Fibroblast of villous mesenchyme (primary cell): Measurements from ENCODE around the gene PLCB3. TPM values are rescaled to one million over a fixed set of nuclear protein-coding genes. Genes with fewer than 3 reads are reported as not detected.

ENCODE experiments used
- DNase-seq: peaks from one replicate; pipeline ENCODE4 v3.0.0-alpha.2; 2010; ENCODE audit warnings: low read depth
- H3K4me3 ChIP-seq: 2 replicates; pipeline ENCODE4 v1.5.1; 2011; ENCODE audit warnings: low read depth, mild to moderate bottlenecking, low read length
- total RNA-seq: library from RNA; depleted of rRNA; stranded (reverse); fragments of >200 nt; gene quantifications from 2 replicates; pipeline ENCODE4 v1.2.3, GENCODE V29; 2012
- TF ChIP-seq, protein P1 (sequence below): IDR thresholded peaks from 2 replicates; pipeline ENCODE4 v1.5.1; 2012; ENCODE audit warnings: low read depth, mild to moderate bottlenecking, low read length; ENCODE audit not compliant: insufficient read depth

The PLCB3 gene
- total RNA-seq, 1 donor, result 66.5 TPM

- peak; percentile 80 for DNase-seq
- H3K4me3 ChIP-seq, result peak within 1 kb of the TSS; percentile 90
- TF ChIP-seq, protein P1, sequence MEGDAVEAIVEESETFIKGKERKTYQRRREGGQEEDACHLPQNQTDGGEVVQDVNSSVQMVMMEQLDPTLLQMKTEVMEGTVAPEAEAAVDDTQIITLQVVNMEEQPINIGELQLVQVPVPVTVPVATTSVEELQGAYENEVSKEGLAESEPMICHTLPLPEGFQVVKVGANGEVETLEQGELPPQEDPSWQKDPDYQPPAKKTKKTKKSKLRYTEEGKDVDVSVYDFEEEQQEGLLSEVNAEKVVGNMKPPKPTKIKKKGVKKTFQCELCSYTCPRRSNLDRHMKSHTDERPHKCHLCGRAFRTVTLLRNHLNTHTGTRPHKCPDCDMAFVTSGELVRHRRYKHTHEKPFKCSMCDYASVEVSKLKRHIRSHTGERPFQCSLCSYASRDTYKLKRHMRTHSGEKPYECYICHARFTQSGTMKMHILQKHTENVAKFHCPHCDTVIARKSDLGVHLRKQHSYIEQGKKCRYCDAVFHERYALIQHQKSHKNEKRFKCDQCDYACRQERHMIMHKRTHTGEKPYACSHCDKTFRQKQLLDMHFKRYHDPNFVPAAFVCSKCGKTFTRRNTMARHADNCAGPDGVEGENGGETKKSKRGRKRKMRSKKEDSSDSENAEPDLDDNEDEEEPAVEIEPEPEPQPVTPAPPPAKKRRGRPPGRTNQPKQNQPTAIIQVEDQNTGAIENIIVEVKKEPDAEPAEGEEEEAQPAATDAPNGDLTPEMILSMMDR, result peak; percentile 9
These were observed 25.5 kb upstream of the PLCB3 start, which contains the start of the genes NUDT22 and TRPT1 for GRCh38 chr11:64225608-64226506. NUDT22 (plus strand) TSS chr11:64226274; CDS start chr11:64226653, 379 bp downstream. TRPT1 (minus strand) TSS chr11:64226186; CDS start chr11:64225860, 326 bp downstream.

- no peak for DNase-seq
These were observed 24.8 kb upstream of the PLCB3 start for GRCh38 chr11:64226507-64227051.

DNA sequence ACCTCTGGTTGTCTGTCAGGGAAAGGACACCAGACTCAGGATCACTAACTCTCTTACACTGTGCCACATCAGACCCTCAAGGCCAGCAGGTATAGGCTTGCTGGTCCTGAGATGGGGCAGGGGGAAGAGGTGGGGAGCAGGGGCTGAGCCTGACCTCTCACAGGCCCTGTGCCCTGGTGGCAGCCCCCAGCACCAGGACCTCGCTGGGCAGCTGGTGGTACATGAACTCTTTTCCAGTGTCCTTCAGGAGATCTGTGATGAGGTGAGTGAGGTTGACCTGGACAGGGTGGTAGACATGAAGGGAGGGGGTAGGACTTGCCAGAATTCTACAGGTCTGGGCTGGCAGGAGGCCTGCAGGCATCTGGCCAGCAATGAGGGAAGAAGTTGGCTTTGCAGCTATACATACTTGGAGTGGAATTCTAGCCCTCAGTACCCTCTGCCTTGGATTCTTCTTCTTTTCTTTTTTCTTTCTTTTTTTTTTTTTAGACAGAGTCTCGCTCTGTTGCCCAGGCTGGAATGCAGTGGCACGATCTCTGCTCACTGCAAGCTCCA lies 23.8 kb upstream of the PLCB3 start:
- TF ChIP-seq, protein P1, result no peak
- peak overlapping the region; percentile 90 for H3K4me3 ChIP-seq
- DNase-seq, result no peak

More at GRCh38 chr11:64226507-64227051, 24.8 kb upstream of the PLCB3 start:
- TF ChIP-seq, protein P1, result no peak
- H3K4me3 ChIP-seq, result peak overlapping the region; percentile 90

- no peak overlapping the region for H3K4me3 ChIP-seq
- DNase-seq, result no peak
- TF ChIP-seq, protein P1, result no peak
These were observed 22.1 kb upstream of the PLCB3 start for GRCh38 chr11:64229090-64229743.

DNA sequence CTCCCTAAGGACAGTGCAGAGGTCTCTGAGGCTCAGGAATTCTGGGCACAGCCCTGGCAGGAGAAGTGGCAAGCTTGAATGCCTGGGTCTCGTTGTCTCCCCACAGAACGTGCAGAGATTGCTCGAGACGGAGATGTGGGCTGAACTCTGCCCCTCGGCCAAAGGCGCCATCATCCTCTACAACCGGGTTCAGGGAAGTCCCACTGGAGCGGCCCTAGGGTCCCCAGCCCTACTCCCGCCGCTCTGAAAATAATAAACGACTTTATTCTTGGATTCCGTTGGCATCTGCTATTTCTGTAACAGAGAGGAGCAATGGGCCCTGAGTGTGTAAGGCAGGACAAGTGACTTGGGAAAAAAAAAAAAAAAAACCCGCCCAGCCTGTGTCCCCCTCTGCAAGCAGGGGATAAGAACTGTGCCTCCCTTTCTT lies 21.6 kb upstream of the PLCB3 start:
- TF ChIP-seq, protein P1, result no peak
- DNase-seq, result no peak
- peak overlapping the region; percentile 67 for H3K4me3 ChIP-seq

DNA sequence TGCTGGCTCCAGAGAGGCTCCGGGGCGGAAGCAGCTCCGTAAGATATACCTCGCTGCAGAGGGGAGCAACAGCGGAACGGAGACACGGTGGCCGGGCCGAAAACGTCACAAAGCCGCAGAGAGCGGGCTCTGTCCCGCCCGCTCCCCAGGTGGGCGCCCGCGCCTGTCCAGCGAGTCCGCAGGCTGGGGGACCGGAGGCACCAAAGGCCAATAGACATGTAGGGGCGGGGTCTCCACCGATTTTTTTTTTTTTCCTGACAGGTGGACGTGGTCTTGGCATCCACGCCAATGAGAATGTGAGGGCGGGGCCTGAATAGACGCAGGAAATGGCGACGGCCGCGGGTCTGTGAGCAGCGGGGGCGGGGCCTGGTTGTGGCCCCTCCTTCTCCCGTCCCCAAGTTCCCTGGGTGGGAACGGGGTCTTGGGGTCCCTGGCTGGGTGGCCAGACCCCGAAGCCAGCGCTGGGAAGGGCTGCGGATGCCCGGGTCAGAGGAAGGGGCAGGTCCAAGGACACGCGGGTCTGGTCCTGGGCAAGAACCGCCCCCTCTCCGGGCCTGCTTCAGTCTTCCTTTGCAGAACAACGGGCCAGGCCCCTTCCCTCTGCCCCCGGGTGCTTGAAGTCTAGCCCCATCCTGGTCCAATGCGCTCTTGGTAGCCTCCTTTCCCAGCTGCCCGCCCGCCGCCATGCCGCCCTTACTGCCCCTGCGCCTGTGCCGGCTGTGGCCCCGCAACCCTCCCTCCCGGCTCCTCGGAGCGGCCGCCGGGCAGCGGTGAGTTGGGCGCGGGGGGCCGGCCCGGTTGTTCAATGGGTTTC lies 21.0 kb upstream of the PLCB3 start, which contains the start of gene DNAJC4:
Gene DNAJC4 (plus strand): TSS at position 378 of the 814 bp plus-strand sequence. CDS start 307 bp downstream, at position 685.
- peak within 1 kb of the TSS; percentile 67 for H3K4me3 ChIP-seq
- peak; percentile 90 for DNase-seq
- TF ChIP-seq, protein P1, result no peak
